ENCODE results near the gene FIP1L1. TPM values are rescaled to one million over a fixed set of nuclear protein-coding genes. Genes with fewer than 3 reads are reported as not detected.

FIP1L1 gene
- total RNA-seq, 1 donor from 2014 or later: 31.7 TPM

GRCh38 chr4:53427366-53427765, 49.9 kb downstream of the FIP1L1 start:
- H3K27ac ChIP-seq: no peak overlapping the region
- no peaks in the 10 kb centered on the region for H3K9me3 ChIP-seq
- H3K27me3 ChIP-seq: no peaks in the 10 kb centered on the region
- peaks cover 2 to 23% of the 10 kb centered on the region in 2 donors for H3K36me3 ChIP-seq
- intact Hi-C loops (cut with DNase I): no loop called here
- TF ChIP-seq POLR2A (IDR thresholded peaks at IDR 0.05) (no peak), CTCF (IDR thresholded peaks at IDR 0.05) (no peak), POLR2AphosphoS5 (IDR thresholded peaks at IDR 0.05; ENCODE audit: insufficient read depth in 1 of 2, low read depth in 1 of 2) (no peak)
- no peaks in the 10 kb centered on the region for H3K4me1 ChIP-seq
- DNase-seq (ENCODE audit: extremely low spot score in 2 of 2): no peak
- H3K4me3 ChIP-seq: no peak overlapping the region

DNA sequence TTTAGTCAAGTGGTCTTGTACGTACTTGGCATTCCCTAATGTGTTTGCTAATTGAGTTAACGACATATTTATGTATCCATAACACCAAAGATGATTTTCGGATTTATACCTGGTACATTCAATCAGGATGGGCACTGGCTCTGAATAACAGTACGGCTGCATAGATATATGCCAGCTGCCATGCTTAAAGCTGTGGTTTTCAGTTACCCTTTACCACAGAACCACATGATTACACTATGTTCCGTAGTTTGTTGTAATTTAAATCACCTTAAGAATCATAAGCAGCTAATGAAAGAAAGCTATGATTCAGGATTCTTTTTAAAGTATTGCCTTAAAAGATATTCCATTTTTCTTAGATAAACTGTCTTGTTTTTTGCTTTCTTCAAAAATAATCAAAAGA, 53.6 kb downstream of the FIP1L1 start:
- H3K9me3 ChIP-seq: no peaks in the 10 kb centered on the region
- intact Hi-C loops (cut with DNase I): no loop called here
- H3K27ac ChIP-seq: no peak overlapping the region
- DNase-seq (ENCODE audit: extremely low spot score in 2 of 2): no peak
- H3K4me1 ChIP-seq: no peaks in the 10 kb centered on the region
- TF ChIP-seq POLR2AphosphoS5 (IDR thresholded peaks at IDR 0.05; ENCODE audit: insufficient read depth in 1 of 2, low read depth in 1 of 2): no peak
- TF ChIP-seq CTCF (IDR thresholded peaks at IDR 0.05): no peak
- no peak for TF ChIP-seq POLR2A (IDR thresholded peaks at IDR 0.05)
- H3K27me3 ChIP-seq: no peaks in the 10 kb centered on the region
- no peak overlapping the region for H3K4me3 ChIP-seq
- peaks cover 2 to 23% of the 10 kb centered on the region in 2 donors for H3K36me3 ChIP-seq

DNA sequence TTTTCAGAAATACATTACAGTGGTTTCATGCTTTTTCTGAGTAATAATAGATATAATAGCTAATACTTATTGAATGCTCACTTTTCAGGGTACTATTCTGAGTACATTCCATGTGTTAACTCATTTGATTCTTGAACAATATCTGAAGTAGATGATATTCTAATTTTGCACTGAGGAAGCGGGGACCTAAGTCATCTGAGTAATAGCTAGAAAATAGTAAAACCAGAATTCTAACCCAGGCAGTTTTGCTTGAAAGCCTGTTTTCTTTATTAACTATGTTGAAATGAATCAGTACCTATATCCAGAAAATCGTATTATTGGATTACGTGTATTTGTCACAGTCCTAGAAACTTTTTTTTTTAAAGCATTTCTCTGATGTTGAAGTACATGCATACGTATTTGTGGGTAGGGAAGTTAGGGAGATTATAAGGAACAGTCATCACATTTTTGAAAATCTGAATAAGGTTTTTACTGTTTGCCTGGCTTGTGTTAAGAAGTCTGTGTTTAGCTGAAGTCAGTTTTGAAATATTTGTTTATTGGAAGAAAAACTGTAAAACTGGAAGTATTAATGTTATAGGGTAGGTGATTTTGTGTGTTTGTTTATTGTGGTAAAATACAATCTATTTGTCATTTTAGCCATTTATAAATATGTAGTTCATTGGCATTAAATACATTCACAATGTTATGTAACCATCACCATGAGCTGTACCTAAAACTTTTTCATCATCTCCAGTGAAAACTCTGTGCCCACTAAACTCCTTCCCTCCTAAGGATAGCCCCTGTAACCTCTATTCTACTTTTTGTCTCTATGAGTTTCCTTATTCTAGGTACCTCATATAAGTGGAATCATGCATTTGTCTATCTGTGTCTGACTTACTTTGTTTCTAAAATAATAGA, 55.3 kb downstream of the FIP1L1 start:
- H3K36me3 ChIP-seq: peaks cover 2 to 22% of the 10 kb centered on the region in 2 donors

DNA sequence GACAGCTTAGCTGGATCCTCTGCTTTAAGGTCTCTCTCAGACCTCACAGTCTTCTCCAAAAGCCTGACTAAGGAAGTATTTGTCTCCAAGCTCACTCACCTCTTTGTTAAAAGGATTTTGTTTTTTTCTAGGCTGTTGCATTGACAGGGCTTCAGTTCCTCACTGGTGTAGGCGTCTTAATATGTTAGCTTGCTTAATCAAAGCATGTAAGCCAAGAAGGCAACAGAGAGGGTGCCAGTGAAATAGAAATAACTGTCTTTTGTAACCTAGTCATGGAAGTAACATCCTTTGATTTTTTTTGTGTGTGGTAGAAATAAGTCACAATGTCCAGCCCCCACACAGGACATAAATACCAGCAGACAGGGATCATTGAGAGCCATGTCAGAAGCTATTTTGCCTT, 58.8 kb downstream of the FIP1L1 start:
- intact Hi-C loops (cut with DNase I): no loop called here
- TF ChIP-seq POLR2A (IDR thresholded peaks at IDR 0.05) (no peak), CTCF (IDR thresholded peaks at IDR 0.05) (no peak), POLR2AphosphoS5 (IDR thresholded peaks at IDR 0.05; ENCODE audit: insufficient read depth in 1 of 2, low read depth in 1 of 2) (no peak)
- Histone ChIP-seq H3K4me1 (no peaks in the 10 kb centered on the region), H3K4me3 (no peak overlapping the region), H3K36me3 (no peaks in the 10 kb centered on the region), H3K9me3 (no peaks in the 10 kb centered on the region), H3K27ac (no peak overlapping the region), H3K27me3 (no peaks in the 10 kb centered on the region)
- DNase-seq (ENCODE audit: extremely low spot score in 2 of 2): no peak

More for the DNA sequence above, 55.3 kb downstream of the FIP1L1 start:
- H3K27ac ChIP-seq: no peak overlapping the region
- no peaks in the 10 kb centered on the region for H3K9me3 ChIP-seq
- intact Hi-C loops (cut with DNase I): no loop called here
- no peak for TF ChIP-seq POLR2AphosphoS5 (IDR thresholded peaks at IDR 0.05; ENCODE audit: insufficient read depth in 1 of 2, low read depth in 1 of 2)
- no peak for TF ChIP-seq POLR2A (IDR thresholded peaks at IDR 0.05)
- no peak for TF ChIP-seq CTCF (IDR thresholded peaks at IDR 0.05)
- no peaks in the 10 kb centered on the region for H3K4me1 ChIP-seq
- no peaks in the 10 kb centered on the region for H3K27me3 ChIP-seq
- H3K4me3 ChIP-seq: no peak overlapping the region
- no peak for DNase-seq (ENCODE audit: extremely low spot score in 2 of 2)

DNA sequence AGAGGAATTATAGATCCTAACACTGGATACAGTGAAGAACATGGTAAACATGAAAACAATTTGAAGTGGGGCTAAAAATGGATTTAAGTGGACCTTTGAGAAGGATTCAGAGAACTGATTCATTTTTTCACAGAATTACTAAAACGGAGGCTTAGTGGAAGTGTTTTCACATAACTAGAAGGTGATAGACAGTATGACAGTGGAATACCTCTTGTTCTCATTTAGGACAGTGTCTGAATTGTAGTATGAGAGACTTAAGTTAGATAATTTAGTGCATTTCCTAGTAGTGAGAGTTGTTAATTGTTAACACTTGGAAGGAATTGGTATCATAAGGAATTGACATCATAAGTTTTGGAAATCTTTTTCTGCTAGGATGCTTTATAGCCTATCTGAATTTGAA, 64.1 kb downstream of the FIP1L1 start:
- no peak for TF ChIP-seq POLR2AphosphoS5 (IDR thresholded peaks at IDR 0.05; ENCODE audit: insufficient read depth in 1 of 2, low read depth in 1 of 2)
- no peak for TF ChIP-seq POLR2A (IDR thresholded peaks at IDR 0.05)
- no peak for TF ChIP-seq CTCF (IDR thresholded peaks at IDR 0.05)
- peaks cover 0 to 16% of the 10 kb centered on the region in 2 donors for H3K36me3 ChIP-seq
- H3K27ac ChIP-seq: no peak overlapping the region
- no peak overlapping the region for H3K4me3 ChIP-seq
- DNase-seq (ENCODE audit: extremely low spot score in 2 of 2): no peak
- H3K4me1 ChIP-seq: no peaks in the 10 kb centered on the region
- H3K9me3 ChIP-seq: no peaks in the 10 kb centered on the region
- H3K27me3 ChIP-seq: no peaks in the 10 kb centered on the region
- intact Hi-C loops (cut with DNase I): no loop called here

Measured in vagina (tissue), 2 donors.